WTC11 (cell line): ENCODE data around the gene MICU2. TPM values are rescaled to one million over a fixed set of nuclear protein-coding genes. Genes with fewer than 3 reads are reported as not detected.
A peak's percentile ranks its signal among the peaks of the same experiment; 100 is the strongest.

Experiments used
- ATAC-seq: fragments of 200-7000 bp; cut with Tn5 transposase; 2 replicates; pipeline ENCODE4 v1.10.0; 2021; ENCODE audit warnings: mild to moderate bottlenecking, moderate library complexity
- CTCF ChIA-PET: fragments of 300-600 bp; sonication (Branson Sonifier 250); formaldehyde crosslinking; loops from one replicate; lab custom pipeline; 2021; ENCODE audit warnings: antibody characterized with exemption; lab: Charles Lee
- POLR2A ChIA-PET: fragments of 350-600 bp; sonication (Branson Sonifier 250); formaldehyde crosslinking; loops from one replicate; lab custom pipeline; 2021; ENCODE audit warnings: antibody characterized with exemption; lab: Charles Lee
- DNase-seq: peaks from one replicate; pipeline ENCODE4 v3.0.0; 2021; ENCODE audit warnings: low spot score
- H3K27ac Mint-ChIP-seq: 2 replicates; pipeline ENCODE4 v1.8.0; 2021; ENCODE audit warnings: mixed read lengths
- H3K27me3 Mint-ChIP-seq: 2 replicates; pipeline ENCODE4 v1.8.0; 2021; ENCODE audit warnings: low read depth, mild to moderate bottlenecking, moderate library complexity, mixed read lengths
- H3K36me3 Mint-ChIP-seq: 2 replicates; pipeline ENCODE4 v1.8.0; 2021; ENCODE audit warnings: mixed read lengths
- H3K4me1 Mint-ChIP-seq: 2 replicates; pipeline ENCODE4 v1.8.0; 2022; ENCODE audit warnings: mixed read lengths
- H3K4me3 Mint-ChIP-seq: 2 replicates; pipeline ENCODE4 v1.8.0; 2021; ENCODE audit warnings: mild to moderate bottlenecking, moderate library complexity, mixed read lengths
- H3K9me3 Mint-ChIP-seq: 2 replicates; pipeline ENCODE4 v1.8.0; 2021; ENCODE audit warnings: mixed read lengths
- AFF4 ChIP-seq: sonication (generic); formaldehyde crosslinking; IDR thresholded peaks from 2 replicates; pipeline ENCODE4 v1.8.1; 2023; ENCODE audit warnings: mild to moderate bottlenecking, missing genetic modification reagents, borderline replicate concordance
- GTF2I ChIP-seq: fragments of 250-450 bp; sonication (Bioruptor Pico); conservative IDR thresholded peaks from 2 replicates; pipeline ENCODE4 v1.4.0; 2021; ENCODE audit warnings: mild to moderate bottlenecking
- HMGXB4 ChIP-seq: sonication (generic); formaldehyde crosslinking; IDR thresholded peaks from 2 replicates; pipeline ENCODE4 v1.8.1; 2023; ENCODE audit warnings: mild to moderate bottlenecking, moderate library complexity, missing genetic modification reagents
- IRF1 ChIP-seq: sonication (generic); formaldehyde crosslinking; IDR thresholded peaks from 2 replicates; pipeline ENCODE4 v1.8.0; 2023; ENCODE audit warnings: missing genetic modification reagents
- JUN ChIP-seq: sonication (generic); formaldehyde crosslinking; IDR thresholded peaks from 2 replicates; pipeline ENCODE4 v1.8.0; 2023; ENCODE audit warnings: mild to moderate bottlenecking, missing genetic modification reagents
- MXD4 ChIP-seq: fragments of 250-450 bp; sonication (Bioruptor Pico); IDR thresholded peaks from 2 replicates; pipeline ENCODE4 v1.8.0; 2021; ENCODE audit warnings: mild to moderate bottlenecking, moderate library complexity, borderline replicate concordance
- NR2C2 ChIP-seq: sonication (generic); formaldehyde crosslinking; IDR thresholded peaks from 2 replicates; pipeline ENCODE4 v1.8.0; 2022; ENCODE audit warnings: mild to moderate bottlenecking, missing genetic modification reagents
- RELA ChIP-seq: sonication (generic); formaldehyde crosslinking; IDR thresholded peaks from 2 replicates; pipeline ENCODE4 v1.8.1; 2022; ENCODE audit warnings: missing genetic modification reagents, mild to moderate bottlenecking, borderline replicate concordance
- STAT6 ChIP-seq: sonication (generic); formaldehyde crosslinking; conservative IDR thresholded peaks from 2 replicates; pipeline ENCODE4 v1.8.1; 2023; ENCODE audit warnings: mild to moderate bottlenecking, low read depth, missing genetic modification reagents, moderate library complexity
- TP53 ChIP-seq: sonication (generic); formaldehyde crosslinking; IDR thresholded peaks from 2 replicates; pipeline ENCODE4 v1.8.1; 2023; ENCODE audit warnings: mild to moderate bottlenecking, missing genetic modification reagents
- ZNF138 ChIP-seq: sonication (generic); formaldehyde crosslinking; conservative IDR thresholded peaks from 2 replicates; pipeline ENCODE4 v1.8.1; 2022; ENCODE audit warnings: mild to moderate bottlenecking, moderate library complexity, missing genetic modification reagents
- ZNF281 ChIP-seq: sonication (generic); formaldehyde crosslinking; IDR thresholded peaks from 2 replicates; pipeline ENCODE4 v1.8.0; 2023; ENCODE audit warnings: mild to moderate bottlenecking, missing genetic modification reagents
- ZNF317 ChIP-seq: sonication (generic); formaldehyde crosslinking; IDR thresholded peaks from 2 replicates; pipeline ENCODE4 v1.8.1; 2023; ENCODE audit warnings: low read depth, mild to moderate bottlenecking, moderate library complexity, missing genetic modification reagents, borderline replicate concordance
- ZSCAN18 ChIP-seq: fragments of 250-450 bp; sonication (Bioruptor Pico); IDR thresholded peaks from 2 replicates; pipeline ENCODE4 v2.1.2; 2022; ENCODE audit warnings: mild to moderate bottlenecking, moderate library complexity
- total RNA-seq: library from RNA; stranded (reverse); gene quantifications from 3 replicates; pipeline ENCODE4 v1.2.3, GENCODE V29; 2021

MICU2 gene
- total RNA-seq, 1 experiment from 2014 or later, result 33.8 TPM

- no peaks in the 10 kb centered on the region; the same call in 1 of the 2 replicates for H3K27me3 Mint-ChIP-seq
- no peaks in the 10 kb centered on the region for H3K4me1 Mint-ChIP-seq
- DNase-seq, result no peak
- H3K9me3 Mint-ChIP-seq, result no peaks in the 10 kb centered on the region
- H3K27ac Mint-ChIP-seq, result no peak overlapping the region
- TF ChIP-seq ZNF317 (CRISPR knock-in tag) (no peak), STAT6 (CRISPR knock-in tag) (no peak), ZNF138 (CRISPR knock-in tag) (no peak), HMGXB4 (CRISPR knock-in tag) (no peak), GTF2I (CRISPR knock-in tag) (no peak), ZSCAN18 (CRISPR knock-in tag) (no peak), RELA (no peak), ZNF281 (CRISPR knock-in tag) (no peak), NR2C2 (CRISPR knock-in tag) (no peak), TP53 (CRISPR knock-in tag) (no peak)
- CTCF ChIA-PET, result interaction anchor here (1.1 to 1.7 kb wide), 2 partner anchors 24 to 137 kb away, joined by 3 to 6 read pairs; no protein-coding TSS in a partner anchor
- no peaks in the 10 kb centered on the region for H3K36me3 Mint-ChIP-seq
- H3K4me3 Mint-ChIP-seq, result no peak overlapping the region
- POLR2A ChIA-PET, result interaction anchor here (1.4 kb wide), 1 partner anchor 10 kb away, joined by 7 read pairs; the partner anchor contains the start of gene MICU2
- peak; percentile 60 for ATAC-seq
Measured at GRCh38 chr13:21613791-21614190, 9.8 kb upstream of the MICU2 start.

- Mint-ChIP-seq H3K4me3 (no peak overlapping the region), H3K27ac (no peak overlapping the region), H3K9me3 (no peaks in the 10 kb centered on the region), H3K36me3 (no peaks in the 10 kb centered on the region), H3K27me3 (peaks cover 15% of the 10 kb centered on the region), H3K4me1 (no peaks in the 10 kb centered on the region)
- DNase-seq (no peak), ATAC-seq (no peak)
- no peak for TF ChIP-seq JUN (CRISPR knock-in tag)
- no peak for TF ChIP-seq AFF4
- TF ChIP-seq IRF1 (CRISPR knock-in tag), result no peak
- no peak for TF ChIP-seq MXD4
- CTCF ChIA-PET, result interaction anchor here (1.0 kb wide), 1 partner anchor 27 kb away, joined by 3 read pairs; no protein-coding TSS in a partner anchor
- POLR2A ChIA-PET, result no interaction called here
Measured at GRCh38 chr13:21611385-21611784, 7.4 kb upstream of the MICU2 start.
